AG10803 (cell line): ENCODE measurements around the gene PCDHGA11.
"Not testable (repeated sequence)": the region's sequence is repeated elsewhere in the genome, so short reads cannot be mapped to it uniquely, and the experiment has no call there.

ENCODE experiments used
- DNase-seq: peaks from one replicate; pipeline ENCODE4 v3.0.0; 2010; ENCODE audit warnings: low read depth
- H3K4me3 ChIP-seq: 2 replicates; pipeline ENCODE4 v1.5.1; 2011; ENCODE audit warnings: mild to moderate bottlenecking, low read length, control low read depth
- CTCF ChIP-seq: conservative IDR thresholded peaks from 2 replicates; pipeline ENCODE4 v1.5.1; 2011; ENCODE audit warnings: mild to moderate bottlenecking, low read length, control low read depth, inconsistent platforms

PCDHGA11 gene

GRCh38 chr5:141420855-141421488 is at the start of gene PCDHGA11:
Gene PCDHGA11, plus strand, starts transcription at chr5:141421051. Its CDS starts 177 bp downstream, at chr5:141421228.
- peak; percentile 63 for DNase-seq
- H3K4me3 ChIP-seq: peak within 1 kb of the TSS; percentile 61
- peak; percentile 65 for TF ChIP-seq CTCF

DNA sequence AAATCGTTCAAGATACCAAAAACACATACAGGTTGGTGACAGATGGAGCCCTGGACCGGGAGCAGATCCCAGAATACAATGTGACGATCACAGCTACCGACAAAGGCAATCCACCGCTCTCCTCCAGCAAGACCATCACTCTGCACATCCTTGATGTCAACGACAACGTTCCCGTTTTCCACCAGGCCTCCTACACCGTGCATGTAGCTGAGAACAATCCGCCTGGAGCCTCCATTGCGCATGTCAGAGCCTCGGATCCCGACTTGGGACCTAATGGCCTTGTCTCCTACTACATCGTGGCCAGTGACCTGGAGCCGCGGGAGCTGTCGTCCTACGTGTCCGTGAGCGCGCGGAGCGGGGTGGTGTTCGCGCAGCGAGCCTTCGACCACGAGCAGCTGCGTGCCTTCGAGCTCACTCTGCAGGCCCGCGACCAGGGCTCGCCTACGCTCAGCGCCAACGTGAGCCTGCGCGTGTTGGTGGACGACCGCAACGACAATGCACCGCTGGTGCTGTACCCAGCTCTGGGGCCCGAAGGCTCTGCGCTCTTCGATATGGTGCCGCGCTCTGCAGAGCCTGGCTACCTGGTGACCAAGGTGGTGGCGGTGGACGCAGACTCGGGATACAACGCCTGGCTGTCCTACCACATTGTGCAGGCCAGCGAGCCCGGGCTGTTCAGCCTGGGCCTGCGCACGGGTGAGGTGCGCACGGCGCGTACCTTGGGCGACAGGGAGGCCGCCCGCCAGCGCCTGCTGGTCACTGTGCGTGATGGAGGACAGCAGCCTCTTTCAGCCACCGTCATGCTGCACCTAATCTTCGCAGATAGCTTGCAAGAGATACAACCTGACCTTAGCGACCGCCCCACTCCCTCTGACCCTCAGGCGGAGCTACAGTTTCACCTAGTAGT is 49.0 kb upstream of the PCDHGA11 start:
- TF ChIP-seq CTCF: no peak
- no peak for DNase-seq
- no peak overlapping the region for H3K4me3 ChIP-seq

DNA sequence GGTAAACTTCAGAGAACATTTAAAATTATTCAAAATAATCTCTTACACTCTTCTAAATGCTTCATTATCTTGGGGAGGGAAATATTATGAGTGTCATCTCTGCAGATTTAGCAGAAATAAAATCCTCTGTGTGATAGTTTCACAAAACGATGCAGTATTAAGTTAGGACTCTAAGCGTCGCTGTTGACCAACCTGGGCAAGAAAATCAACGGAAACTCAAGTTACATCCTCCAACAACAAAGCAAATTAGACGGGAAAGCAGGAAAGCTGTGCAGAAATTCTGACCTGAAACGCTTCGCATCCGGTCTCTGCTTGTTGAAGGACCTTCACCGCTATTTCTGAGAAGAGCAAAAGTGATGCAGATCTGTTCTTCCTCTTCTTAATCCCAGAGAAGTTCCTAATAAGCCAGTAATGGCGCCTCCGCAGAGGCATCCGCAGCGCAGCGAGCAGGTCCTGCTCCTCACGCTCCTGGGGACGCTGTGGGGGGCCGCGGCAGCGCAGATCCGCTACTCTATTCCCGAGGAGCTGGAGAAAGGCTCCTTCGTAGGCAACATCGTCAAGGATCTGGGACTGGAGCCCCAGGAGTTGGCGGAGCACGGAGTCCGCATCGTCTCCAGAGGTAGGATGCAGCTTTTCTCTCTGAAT is 47.1 kb upstream of the PCDHGA11 start, which contains the start of gene PCDHGA6:
PCDHGA6 (plus strand) TSS at position 219 of the 645 bp plus-strand sequence; CDS start at position 412, 193 bp downstream.
- peak; percentile 38 for DNase-seq
- H3K4me3 ChIP-seq: peak within 1 kb of the TSS; percentile 56
- peak; percentile 69 for TF ChIP-seq CTCF

- H3K4me3 ChIP-seq: peak overlapping the region; percentile 56; the same call in 1 of the 2 replicates
- TF ChIP-seq CTCF: no peak
- no peak for DNase-seq
Observed at GRCh38 chr5:141374627-141375026, 46.2 kb upstream of the PCDHGA11 start.

DNA sequence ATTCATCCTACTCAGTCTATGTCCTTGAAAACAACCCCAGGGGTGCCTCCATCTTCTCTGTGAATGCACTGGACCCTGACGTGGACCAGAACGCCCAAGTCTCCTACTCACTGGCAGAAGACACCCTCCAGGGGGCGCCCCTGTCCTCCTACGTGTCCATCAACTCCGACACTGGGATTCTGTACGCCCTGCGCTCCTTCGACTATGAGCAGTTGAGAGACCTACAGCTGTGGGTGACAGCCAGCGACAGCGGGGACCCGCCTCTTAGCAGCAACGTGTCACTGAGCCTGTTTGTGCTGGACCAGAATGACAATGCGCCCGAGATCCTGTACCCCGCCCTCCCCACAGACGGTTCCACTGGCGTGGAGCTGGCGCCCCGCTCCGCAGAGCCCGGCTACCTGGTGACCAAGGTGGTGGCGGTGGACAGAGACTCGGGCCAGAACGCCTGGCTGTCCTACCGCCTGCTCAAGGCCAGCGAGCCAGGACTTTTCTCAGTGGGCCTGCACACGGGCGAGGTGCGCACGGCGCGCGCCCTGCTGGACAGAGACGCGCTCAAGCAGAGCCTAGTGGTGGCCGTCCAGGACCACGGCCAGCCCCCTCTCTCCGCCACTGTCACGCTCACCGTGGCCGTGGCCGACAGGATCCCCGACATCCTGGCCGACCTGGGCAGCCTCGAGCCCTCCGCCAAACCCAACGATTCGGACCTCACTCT is 45.3 kb upstream of the PCDHGA11 start:
- DNase-seq, H3K4me3 ChIP-seq: not testable (repeated sequence)

DNA sequence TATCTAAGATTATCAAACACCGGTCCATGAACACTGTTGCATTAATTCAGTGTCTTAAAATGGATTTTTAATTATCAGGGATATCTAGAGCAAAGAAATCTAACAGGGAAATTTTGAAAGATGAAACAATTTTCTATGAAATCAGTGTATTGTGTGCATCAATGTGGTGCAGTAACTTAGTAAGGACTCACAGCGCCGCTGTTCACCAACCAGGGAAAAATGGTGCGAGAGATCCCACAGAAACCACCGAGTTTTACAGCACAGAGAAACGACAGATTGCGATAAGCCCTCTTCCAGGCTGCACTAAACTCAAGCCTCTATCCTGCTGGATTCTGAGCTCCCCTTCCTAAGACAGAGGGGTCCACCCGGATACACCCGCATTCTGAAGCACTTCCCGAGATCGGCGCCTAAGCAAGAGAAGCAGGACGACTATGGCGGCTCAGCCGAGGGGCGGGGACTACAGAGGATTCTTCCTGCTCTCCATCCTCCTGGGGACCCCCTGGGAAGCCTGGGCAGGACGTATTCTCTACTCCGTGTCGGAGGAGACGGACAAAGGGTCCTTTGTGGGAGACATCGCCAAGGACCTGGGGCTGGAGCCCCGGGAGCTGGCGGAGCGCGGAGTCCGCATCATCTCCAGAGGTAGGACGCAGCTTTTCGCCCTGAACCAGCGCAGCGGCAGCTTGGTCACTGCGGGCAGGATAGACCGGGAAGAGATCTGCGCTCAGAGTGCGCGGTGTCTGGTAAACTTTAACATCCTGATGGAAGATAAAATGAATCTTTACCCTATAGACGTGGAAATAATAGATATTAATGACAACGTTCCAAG is 38.2 kb upstream of the PCDHGA11 start, which contains the start of gene PCDHGA7:
PCDHGA7 (plus strand) TSS at position 274 of the 826 bp plus-strand sequence; CDS start at position 432, 158 bp downstream.
- peak; percentile 58 for DNase-seq
- TF ChIP-seq CTCF: peak; percentile 67
- peak within 1 kb of the TSS; percentile 71 for H3K4me3 ChIP-seq
